Nephron progenitor cell (in vitro differentiated cells): ENCODE results near the gene INPP5A.

Experiments used
- DNase-seq: peaks from one replicate; pipeline ENCODE4 v3.0.0; 2021
- H3K27ac Mint-ChIP-seq: 2 replicates; pipeline ENCODE4 v1.8.0; 2021; ENCODE audit warnings: mild to moderate bottlenecking, moderate library complexity, mixed read lengths
- H3K27me3 Mint-ChIP-seq: 2 replicates; pipeline ENCODE4 v1.8.0; 2021; ENCODE audit warnings: mild to moderate bottlenecking, low read depth, mixed read lengths; ENCODE audit not compliant: poor library complexity
- H3K36me3 Mint-ChIP-seq: 2 replicates; pipeline ENCODE4 v1.8.0; 2021; ENCODE audit warnings: low read depth, mixed read lengths
- H3K4me1 Mint-ChIP-seq: 2 replicates; pipeline ENCODE4 v1.8.0; 2021; ENCODE audit warnings: mixed read lengths
- H3K4me3 Mint-ChIP-seq: 2 replicates; pipeline ENCODE4 v1.8.0; 2021; ENCODE audit warnings: mild to moderate bottlenecking, moderate library complexity, mixed read lengths
- H3K9me3 Mint-ChIP-seq: 2 replicates; pipeline ENCODE4 v1.8.0; 2021; ENCODE audit warnings: mild to moderate bottlenecking, moderate library complexity, mixed read lengths
- TF ChIP-seq, protein P1 (sequence below): fragments of 200-600 bp; sonication (generic); IDR thresholded peaks from 2 replicates; pipeline ENCODE4 v1.5.0; 2021; ENCODE audit warnings: antibody characterized with exemption

INPP5A gene

DNA sequence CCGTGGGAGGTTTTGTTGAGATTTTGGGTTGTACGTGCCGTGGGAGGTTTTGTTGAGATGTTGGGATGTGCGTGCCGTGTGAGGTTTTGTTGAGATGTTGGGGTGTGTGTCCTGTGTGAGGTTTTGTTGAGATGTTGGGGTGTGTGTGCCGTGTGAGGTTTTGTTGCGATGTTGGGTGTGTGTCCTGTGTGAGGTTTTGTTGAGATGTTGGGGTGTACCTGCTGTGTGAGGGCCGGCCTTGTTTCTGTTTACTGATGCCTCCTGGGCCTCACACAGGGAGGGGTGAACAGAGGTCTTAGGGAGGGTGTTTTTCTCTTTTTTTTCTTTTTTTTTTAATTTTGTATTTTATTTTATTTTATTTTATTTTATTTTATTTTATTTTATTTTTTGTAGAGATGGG is 36.7 kb downstream of the INPP5A start:
- no peak for DNase-seq
- H3K4me3 Mint-ChIP-seq: no peak overlapping the region
- no peak overlapping the region for H3K27ac Mint-ChIP-seq
- H3K27me3 Mint-ChIP-seq: peaks cover 8% of the 10 kb centered on the region
- H3K4me1 Mint-ChIP-seq: peaks cover 27% of the 10 kb centered on the region
- TF ChIP-seq, protein P1, sequence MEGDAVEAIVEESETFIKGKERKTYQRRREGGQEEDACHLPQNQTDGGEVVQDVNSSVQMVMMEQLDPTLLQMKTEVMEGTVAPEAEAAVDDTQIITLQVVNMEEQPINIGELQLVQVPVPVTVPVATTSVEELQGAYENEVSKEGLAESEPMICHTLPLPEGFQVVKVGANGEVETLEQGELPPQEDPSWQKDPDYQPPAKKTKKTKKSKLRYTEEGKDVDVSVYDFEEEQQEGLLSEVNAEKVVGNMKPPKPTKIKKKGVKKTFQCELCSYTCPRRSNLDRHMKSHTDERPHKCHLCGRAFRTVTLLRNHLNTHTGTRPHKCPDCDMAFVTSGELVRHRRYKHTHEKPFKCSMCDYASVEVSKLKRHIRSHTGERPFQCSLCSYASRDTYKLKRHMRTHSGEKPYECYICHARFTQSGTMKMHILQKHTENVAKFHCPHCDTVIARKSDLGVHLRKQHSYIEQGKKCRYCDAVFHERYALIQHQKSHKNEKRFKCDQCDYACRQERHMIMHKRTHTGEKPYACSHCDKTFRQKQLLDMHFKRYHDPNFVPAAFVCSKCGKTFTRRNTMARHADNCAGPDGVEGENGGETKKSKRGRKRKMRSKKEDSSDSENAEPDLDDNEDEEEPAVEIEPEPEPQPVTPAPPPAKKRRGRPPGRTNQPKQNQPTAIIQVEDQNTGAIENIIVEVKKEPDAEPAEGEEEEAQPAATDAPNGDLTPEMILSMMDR: no peak
- no peaks in the 10 kb centered on the region for H3K36me3 Mint-ChIP-seq
- H3K9me3 Mint-ChIP-seq: no peaks in the 10 kb centered on the region

- Mint-ChIP-seq H3K4me1 (peaks cover 31% of the 10 kb centered on the region), H3K4me3 (peak overlapping the region; percentile 13), H3K27ac (peak overlapping the region; percentile 57), H3K9me3 (no peaks in the 10 kb centered on the region), H3K36me3 (no peaks in the 10 kb centered on the region), H3K27me3 (peaks cover 11% of the 10 kb centered on the region)
- DNase-seq: no peak
- TF ChIP-seq, protein P1: no peak
These were observed 37.3 kb downstream of the INPP5A start for GRCh38 chr10:132574783-132575319.

- Mint-ChIP-seq H3K36me3 (peaks cover 2% of the 10 kb centered on the region), H3K9me3 (no peaks in the 10 kb centered on the region), H3K27me3 (peaks cover 11% of the 10 kb centered on the region), H3K27ac (peak overlapping the region; percentile 96), H3K4me1 (peaks cover 32% of the 10 kb centered on the region), H3K4me3 (no peak overlapping the region)
- TF ChIP-seq, protein P1: no peak
- DNase-seq: no peak
These were observed 38.0 kb downstream of the INPP5A start for GRCh38 chr10:132575320-132576201.

DNA sequence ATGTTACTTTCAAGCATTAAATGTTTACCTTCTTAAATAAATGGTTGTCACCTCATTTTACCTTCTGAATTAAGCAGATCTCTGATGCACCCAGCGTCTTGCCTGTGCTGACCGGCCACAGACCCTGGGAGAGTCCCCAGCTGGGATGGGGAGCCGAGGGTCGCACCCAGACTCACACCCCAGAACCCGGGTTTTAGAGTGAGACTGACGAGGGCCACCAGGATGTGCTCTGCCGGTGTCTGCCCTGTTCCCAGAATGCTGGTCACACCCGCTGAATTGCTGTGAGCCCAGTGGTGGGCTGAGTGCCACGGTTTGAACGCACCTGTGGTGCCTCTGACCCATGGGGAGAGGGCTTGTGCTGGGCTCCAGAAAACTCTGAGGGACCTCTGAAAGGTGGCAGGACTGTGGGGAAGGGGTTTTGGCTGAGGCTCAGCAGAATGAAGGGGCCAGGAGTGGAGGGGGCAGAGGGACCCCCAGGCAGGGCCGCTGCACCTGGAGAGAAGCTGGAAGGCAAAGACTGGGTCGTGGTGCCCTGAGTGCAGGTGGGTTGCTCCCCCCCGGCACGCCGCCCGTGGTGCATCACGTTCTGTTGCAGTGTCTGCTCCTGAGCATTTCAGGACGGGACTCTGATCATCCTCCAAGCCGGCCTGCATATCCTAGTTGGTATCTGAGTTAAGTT is 39.2 kb downstream of the INPP5A start:
- no peak for DNase-seq
- no peak overlapping the region for H3K27ac Mint-ChIP-seq

DNA sequence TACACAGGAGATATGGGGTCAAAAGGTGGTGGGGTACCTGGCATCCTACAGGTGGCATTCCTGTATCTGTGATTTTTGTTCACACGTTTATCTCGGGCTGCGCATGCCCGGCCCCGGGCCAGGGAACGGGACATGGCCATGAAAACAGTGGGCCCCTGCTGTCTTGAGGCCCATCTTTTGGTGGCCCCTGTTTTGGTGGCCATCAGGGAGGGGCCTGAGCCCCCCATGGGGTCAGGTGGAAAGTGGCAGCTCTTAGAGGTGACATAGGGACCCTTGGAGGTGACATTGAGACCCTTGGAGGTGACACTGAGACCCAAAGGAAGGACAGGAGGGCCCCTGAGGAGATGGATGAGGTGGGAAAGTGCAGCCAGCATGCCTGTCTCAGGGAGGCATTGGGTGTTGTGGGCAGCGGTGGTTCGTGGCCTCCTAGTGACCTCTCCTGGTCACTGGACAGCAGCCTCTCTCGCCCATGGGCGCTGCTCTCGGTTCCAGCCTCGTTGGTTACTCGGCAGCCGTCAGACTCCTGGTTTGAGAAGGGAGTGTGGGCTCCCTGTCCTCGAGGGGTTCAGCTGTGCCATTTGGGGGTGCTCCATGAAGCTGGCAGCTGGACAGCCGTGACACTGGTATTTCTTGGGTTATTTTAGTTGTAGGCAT is 39.9 kb downstream of the INPP5A start:
- peaks cover 14% of the 10 kb centered on the region for H3K36me3 Mint-ChIP-seq
- no peaks in the 10 kb centered on the region for H3K9me3 Mint-ChIP-seq
- H3K4me3 Mint-ChIP-seq: no peak overlapping the region
- H3K27ac Mint-ChIP-seq: no peak overlapping the region
- peaks cover 6% of the 10 kb centered on the region for H3K27me3 Mint-ChIP-seq
- H3K4me1 Mint-ChIP-seq: peaks cover 38% of the 10 kb centered on the region
- TF ChIP-seq, protein P1: no peak
- no peak for DNase-seq

More for the DNA sequence above, 39.2 kb downstream of the INPP5A start:
- no peak overlapping the region for H3K4me3 Mint-ChIP-seq
- H3K27me3 Mint-ChIP-seq: peaks cover 10% of the 10 kb centered on the region
- TF ChIP-seq, protein P1: no peak
- H3K36me3 Mint-ChIP-seq: peaks cover 14% of the 10 kb centered on the region
- H3K9me3 Mint-ChIP-seq: no peaks in the 10 kb centered on the region
- peaks cover 32% of the 10 kb centered on the region for H3K4me1 Mint-ChIP-seq
